ENCODE results near the gene TMEM91. TPM values are rescaled to one million over a fixed set of nuclear protein-coding genes. Genes with fewer than 3 reads are reported as not detected.
"Not testable (repeated sequence)": the region's sequence is repeated elsewhere in the genome, so short reads cannot be mapped to it uniquely, and the experiment has no call there.

TMEM91 gene
- total RNA-seq, 1 donor, result 6.2 TPM

DNA sequence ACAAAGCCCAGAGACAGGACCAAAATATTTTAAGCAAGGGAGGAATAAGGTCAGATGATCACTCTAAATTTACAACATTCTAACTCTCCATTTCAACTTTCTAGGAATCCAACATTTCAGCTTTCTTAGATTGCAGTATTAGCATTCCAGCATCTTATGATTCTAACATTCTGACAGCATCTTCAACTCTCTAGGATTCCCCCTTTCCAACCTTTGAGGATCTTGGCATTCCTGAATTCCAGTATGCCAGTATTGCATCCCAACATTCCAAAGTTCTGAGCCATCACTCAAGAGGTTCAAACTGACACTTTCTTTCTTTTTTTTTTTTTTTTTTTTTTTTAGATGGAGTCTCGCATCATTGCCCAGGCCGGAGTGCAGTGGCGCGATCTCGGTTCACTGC lies 36.4 kb upstream of the TMEM91 start:
- H3K27me3 ChIP-seq (ENCODE audit: insufficient read depth, low read length), result no peaks in the 10 kb centered on the region
- H3K79me2 ChIP-seq (ENCODE audit: insufficient read depth, low read length), result peaks cover 21% of the 10 kb centered on the region
- H4K20me1 ChIP-seq (ENCODE audit: insufficient read depth, low read length), result peaks cover 22% of the 10 kb centered on the region
- TF ChIP-seq, protein P1, sequence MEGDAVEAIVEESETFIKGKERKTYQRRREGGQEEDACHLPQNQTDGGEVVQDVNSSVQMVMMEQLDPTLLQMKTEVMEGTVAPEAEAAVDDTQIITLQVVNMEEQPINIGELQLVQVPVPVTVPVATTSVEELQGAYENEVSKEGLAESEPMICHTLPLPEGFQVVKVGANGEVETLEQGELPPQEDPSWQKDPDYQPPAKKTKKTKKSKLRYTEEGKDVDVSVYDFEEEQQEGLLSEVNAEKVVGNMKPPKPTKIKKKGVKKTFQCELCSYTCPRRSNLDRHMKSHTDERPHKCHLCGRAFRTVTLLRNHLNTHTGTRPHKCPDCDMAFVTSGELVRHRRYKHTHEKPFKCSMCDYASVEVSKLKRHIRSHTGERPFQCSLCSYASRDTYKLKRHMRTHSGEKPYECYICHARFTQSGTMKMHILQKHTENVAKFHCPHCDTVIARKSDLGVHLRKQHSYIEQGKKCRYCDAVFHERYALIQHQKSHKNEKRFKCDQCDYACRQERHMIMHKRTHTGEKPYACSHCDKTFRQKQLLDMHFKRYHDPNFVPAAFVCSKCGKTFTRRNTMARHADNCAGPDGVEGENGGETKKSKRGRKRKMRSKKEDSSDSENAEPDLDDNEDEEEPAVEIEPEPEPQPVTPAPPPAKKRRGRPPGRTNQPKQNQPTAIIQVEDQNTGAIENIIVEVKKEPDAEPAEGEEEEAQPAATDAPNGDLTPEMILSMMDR (IDR thresholded peaks at IDR 0.05; ENCODE audit: extremely low read depth, low read depth, low read length), result no peak
- H3K36me3 ChIP-seq (ENCODE audit: insufficient read depth, low read length), result peaks cover 57% of the 10 kb centered on the region
- no peak overlapping the region for H2AFZ ChIP-seq (ENCODE audit: low read length)
- no peak overlapping the region for H3K4me3 ChIP-seq (ENCODE audit: insufficient read depth, low read length)
- H3K4me2 ChIP-seq (ENCODE audit: insufficient read depth, low read length), result no peak overlapping the region
- DNase-seq (ENCODE audit: insufficient read length, low spot score, missing footprints), result peak; percentile 87
- H3K27ac ChIP-seq (ENCODE audit: low read depth, low read length), result no peak overlapping the region
- H3K4me1 ChIP-seq (ENCODE audit: insufficient read depth, low read length), result no peaks in the 10 kb centered on the region
- H3K9me3 ChIP-seq (ENCODE audit: low read depth, low read length), result no peaks in the 10 kb centered on the region

DNA sequence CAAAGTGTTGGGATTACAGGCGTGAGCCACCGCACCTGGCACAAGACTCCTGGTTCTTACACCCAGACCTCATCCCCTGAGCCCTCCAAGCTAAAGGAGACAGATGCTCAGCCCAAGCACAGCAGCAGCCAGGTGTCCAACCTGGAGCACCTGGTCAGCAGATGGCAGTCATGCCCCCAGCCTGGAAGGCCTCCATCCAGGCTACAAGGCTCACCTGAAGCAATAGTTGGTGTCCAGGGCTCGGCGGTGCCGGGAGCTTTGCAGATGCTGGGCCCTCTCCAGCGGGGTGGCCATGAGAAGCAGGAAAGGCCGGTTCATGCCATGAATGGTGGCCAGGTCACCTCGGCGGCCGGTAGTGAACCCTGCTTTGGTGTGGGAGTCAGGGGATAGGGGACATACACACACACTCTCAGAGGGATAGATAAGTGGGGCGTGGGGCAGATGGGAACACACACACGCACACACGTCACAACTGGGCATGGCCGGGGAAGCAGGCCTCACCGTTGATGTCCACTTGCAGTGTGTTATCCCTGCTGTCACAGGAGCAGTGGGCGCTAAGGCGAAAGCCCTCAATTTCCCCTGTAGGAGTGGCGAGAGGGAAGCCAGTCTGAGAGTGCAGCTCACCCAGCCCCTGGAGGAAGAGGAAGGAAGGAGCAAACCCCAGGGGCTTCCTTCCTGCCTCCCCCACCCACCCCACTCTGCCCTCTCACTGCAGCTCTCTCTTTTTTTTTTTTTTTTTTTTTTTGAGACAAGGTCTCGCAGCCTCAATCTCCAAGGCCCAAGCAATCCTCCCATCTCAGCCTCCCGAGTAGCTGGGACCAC lies 34.5 kb upstream of the TMEM91 start:
- Histone ChIP-seq H3K4me2 (ENCODE audit: insufficient read depth, low read length) (no peak overlapping the region), H3K4me3 (ENCODE audit: insufficient read depth, low read length) (no peak overlapping the region), H3K4me1 (ENCODE audit: insufficient read depth, low read length) (no peaks in the 10 kb centered on the region), H3K9me3 (ENCODE audit: low read depth, low read length) (no peaks in the 10 kb centered on the region), H3K27ac (ENCODE audit: low read depth, low read length) (no peak overlapping the region), H4K20me1 (ENCODE audit: insufficient read depth, low read length) (peaks cover 23% of the 10 kb centered on the region), H2AFZ (ENCODE audit: low read length) (no peak overlapping the region), H3K36me3 (ENCODE audit: insufficient read depth, low read length) (peaks cover 59% of the 10 kb centered on the region), H3K79me2 (ENCODE audit: insufficient read depth, low read length) (peaks cover 22% of the 10 kb centered on the region), H3K27me3 (ENCODE audit: insufficient read depth, low read length) (no peaks in the 10 kb centered on the region)
- no peak for DNase-seq (ENCODE audit: insufficient read length, low spot score, missing footprints)
- TF ChIP-seq, protein P1 (IDR thresholded peaks at IDR 0.05; ENCODE audit: extremely low read depth, low read depth, low read length), result no peak

DNA sequence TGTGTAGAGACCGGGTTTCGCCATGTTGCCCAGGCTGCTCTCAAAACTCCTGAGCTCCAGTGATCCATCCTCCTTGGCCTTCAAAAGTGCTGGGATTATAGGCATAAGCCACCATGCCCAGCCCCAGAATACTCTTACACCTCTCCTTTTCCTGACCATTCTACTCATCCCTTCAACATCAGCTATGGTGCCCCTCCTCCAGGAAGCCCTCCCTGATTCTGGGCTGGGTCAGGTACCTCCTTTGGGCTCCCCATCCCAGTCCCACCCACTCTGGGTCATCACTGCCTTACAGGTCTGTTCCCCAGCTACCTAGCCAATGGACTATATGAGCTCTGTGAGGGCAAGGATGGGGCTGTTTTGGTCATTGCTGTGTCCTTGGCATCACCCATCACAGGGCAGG lies 32.2 kb upstream of the TMEM91 start:
- H3K36me3 ChIP-seq (ENCODE audit: insufficient read depth, low read length), result peaks cover 54% of the 10 kb centered on the region
- H3K4me1 ChIP-seq (ENCODE audit: insufficient read depth, low read length), result no peaks in the 10 kb centered on the region
- no peak overlapping the region for H3K4me2 ChIP-seq (ENCODE audit: insufficient read depth, low read length)
- DNase-seq (ENCODE audit: insufficient read length, low spot score, missing footprints), result peak; percentile 14
- H4K20me1 ChIP-seq (ENCODE audit: insufficient read depth, low read length), result peaks cover 27% of the 10 kb centered on the region
- no peak overlapping the region for H3K27ac ChIP-seq (ENCODE audit: low read depth, low read length)
- TF ChIP-seq, protein P1 (IDR thresholded peaks at IDR 0.05; ENCODE audit: extremely low read depth, low read depth, low read length), result no peak
- no peak overlapping the region for H3K4me3 ChIP-seq (ENCODE audit: insufficient read depth, low read length)
- H3K27me3 ChIP-seq (ENCODE audit: insufficient read depth, low read length), result no peaks in the 10 kb centered on the region
- H3K9me3 ChIP-seq (ENCODE audit: low read depth, low read length), result no peaks in the 10 kb centered on the region
- peaks cover 34% of the 10 kb centered on the region for H3K79me2 ChIP-seq (ENCODE audit: insufficient read depth, low read length)
- no peak overlapping the region for H2AFZ ChIP-seq (ENCODE audit: low read length)

DNA sequence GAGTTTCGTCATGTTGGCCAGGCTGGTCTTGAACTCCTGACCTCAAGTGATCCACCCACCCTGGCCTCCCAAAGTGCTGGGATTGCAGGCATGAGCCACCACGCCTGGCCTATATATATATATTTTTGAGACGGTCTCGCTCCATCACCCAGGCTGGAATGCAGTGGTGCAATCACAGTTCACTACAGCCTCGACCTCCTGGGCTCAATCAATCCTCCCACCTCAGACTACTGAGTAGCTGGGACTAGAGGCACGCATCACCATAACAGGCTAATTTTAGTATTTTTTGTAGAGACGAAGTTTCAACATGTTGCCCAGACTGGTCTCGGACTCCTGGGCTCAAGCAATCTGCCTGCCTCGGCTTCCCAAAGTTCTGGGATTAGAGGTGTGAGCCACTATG lies 29.4 kb upstream of the TMEM91 start:
- H3K4me2 ChIP-seq (ENCODE audit: insufficient read depth, low read length); H3K4me1 ChIP-seq (ENCODE audit: insufficient read depth, low read length); H3K27me3 ChIP-seq (ENCODE audit: insufficient read depth, low read length); H3K4me3 ChIP-seq (ENCODE audit: insufficient read depth, low read length); H3K27ac ChIP-seq (ENCODE audit: low read depth, low read length); DNase-seq (ENCODE audit: insufficient read length, low spot score, missing footprints); H3K9me3 ChIP-seq (ENCODE audit: low read depth, low read length); H2AFZ ChIP-seq (ENCODE audit: low read length): not testable (repeated sequence)
- peaks cover 40% of the 10 kb centered on the region for H4K20me1 ChIP-seq (ENCODE audit: insufficient read depth, low read length)
- peaks cover 60% of the 10 kb centered on the region for H3K79me2 ChIP-seq (ENCODE audit: insufficient read depth, low read length)
- peaks cover 43% of the 10 kb centered on the region for H3K36me3 ChIP-seq (ENCODE audit: insufficient read depth, low read length)
